ENCODE results near the gene HYPK. TPM values are rescaled to one million over a fixed set of nuclear protein-coding genes. Genes with fewer than 3 reads are reported as not detected.

HYPK gene
- total RNA-seq, 2 donors from 2014 or later = 15.0 to 16.5 TPM

- no peak for TF ChIP-seq CTCF (IDR thresholded peaks at IDR 0.05)
- H3K27ac ChIP-seq = peak overlapping the region; percentile 99
- no peaks in the 10 kb centered on the region for H3K9me3 ChIP-seq
- H3K4me3 ChIP-seq = peak overlapping the region; percentile 94 to 96
- no peaks in the 10 kb centered on the region for H3K27me3 ChIP-seq
- DNase-seq (ENCODE audit: low spot score) = no peak
- H3K36me3 ChIP-seq = peaks cover 43% of the 10 kb centered on the region
- peaks cover 0 to 51% of the 10 kb centered on the region in 2 donors for H3K4me1 ChIP-seq
Observed at GRCh38 chr15:43792761-43793476, 7.5 kb upstream of the HYPK start.

- TF ChIP-seq CTCF (IDR thresholded peaks at IDR 0.05) = no peak
- Histone ChIP-seq H3K36me3 (peaks cover 43% of the 10 kb centered on the region), H3K9me3 (no peaks in the 10 kb centered on the region), H3K4me1 (peaks cover 0 to 52% of the 10 kb centered on the region in 2 donors), H3K27ac (peak overlapping the region; percentile 99), H3K27me3 (no peaks in the 10 kb centered on the region), H3K4me3 (peak overlapping the region; percentile 94 to 96)
- no peak for DNase-seq (ENCODE audit: low spot score)
Observed at GRCh38 chr15:43793647-43794046, 6.8 kb upstream of the HYPK start.

DNA sequence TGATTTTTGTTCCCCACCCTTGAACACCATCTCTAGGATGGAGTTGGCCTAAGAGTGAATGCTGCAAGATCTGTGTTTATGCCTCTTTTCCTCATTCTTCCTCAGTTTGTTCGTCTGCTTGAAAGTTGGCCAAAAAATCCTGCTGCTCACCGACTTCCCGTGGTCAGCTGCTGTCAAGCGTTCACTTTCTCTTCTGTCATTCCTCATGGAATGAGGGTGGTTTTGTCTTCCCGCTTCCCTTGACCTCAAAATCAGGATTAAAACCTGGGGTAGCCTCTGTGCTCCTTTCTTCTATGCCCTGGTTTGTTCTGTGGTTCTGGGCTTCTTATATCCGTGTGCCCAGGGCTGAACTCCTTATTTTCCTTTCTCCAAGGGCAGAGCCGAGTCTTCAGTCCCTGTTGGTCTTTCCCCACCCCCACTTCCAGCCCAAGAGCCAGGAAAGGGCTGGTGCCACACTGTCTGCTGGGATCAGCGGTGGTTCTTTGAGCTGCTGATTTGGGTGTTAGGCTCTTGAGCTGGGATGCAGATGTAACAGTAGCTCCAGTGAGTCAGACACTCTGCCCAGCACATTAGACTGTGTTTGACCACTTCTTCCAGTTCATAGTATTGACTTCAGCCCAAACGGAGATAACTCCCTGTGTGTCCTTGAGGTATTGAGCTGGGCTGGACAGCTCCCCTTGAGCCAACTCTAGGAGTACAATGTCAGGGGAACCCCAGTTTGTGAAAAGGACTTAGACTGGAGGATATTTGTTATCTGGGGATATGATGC, 5.9 kb upstream of the HYPK start:
- Histone ChIP-seq H3K36me3 (peaks cover 50% of the 10 kb centered on the region), H3K27me3 (no peaks in the 10 kb centered on the region), H3K27ac (peak overlapping the region; percentile 99), H3K9me3 (no peaks in the 10 kb centered on the region), H3K4me3 (no peak overlapping the region), H3K4me1 (peaks cover 0 to 54% of the 10 kb centered on the region in 2 donors)
- no peak for TF ChIP-seq CTCF (IDR thresholded peaks at IDR 0.05)
- no peak for DNase-seq (ENCODE audit: low spot score)

- peak overlapping the region in 1 of 2 donors; percentile 99 for H3K27ac ChIP-seq
- no peak for DNase-seq (ENCODE audit: low spot score)
- TF ChIP-seq CTCF (IDR thresholded peaks at IDR 0.05) = no peak
- peaks cover 0 to 62% of the 10 kb centered on the region in 2 donors for H3K4me1 ChIP-seq
- H3K4me3 ChIP-seq = no peak overlapping the region
- H3K36me3 ChIP-seq = peaks cover 55% of the 10 kb centered on the region
- H3K27me3 ChIP-seq = no peaks in the 10 kb centered on the region
- no peaks in the 10 kb centered on the region for H3K9me3 ChIP-seq
Observed at GRCh38 chr15:43795197-43795596, 5.2 kb upstream of the HYPK start.

GRCh38 chr15:43795997-43796396, 4.4 kb upstream of the HYPK start:
- H3K9me3 ChIP-seq = no peaks in the 10 kb centered on the region
- DNase-seq (ENCODE audit: low spot score) = no peak
- no peak for TF ChIP-seq CTCF (IDR thresholded peaks at IDR 0.05)
- no peaks in the 10 kb centered on the region for H3K27me3 ChIP-seq
- H3K4me1 ChIP-seq = peaks cover 0 to 65% of the 10 kb centered on the region in 2 donors
- H3K36me3 ChIP-seq = peaks cover 55% of the 10 kb centered on the region
- no peak overlapping the region for H3K27ac ChIP-seq
- H3K4me3 ChIP-seq = no peak overlapping the region

Measured in right atrium auricular region (tissue), 2 donors.